ENCODE results near the gene MZT2B. TPM values are rescaled to one million over a fixed set of nuclear protein-coding genes. Genes with fewer than 3 reads are reported as not detected.
"Not testable (repeated sequence)": the region's sequence is repeated elsewhere in the genome, so short reads cannot be mapped to it uniquely, and the experiment has no call there.

Gene MZT2B
- total RNA-seq, 2 donors from 2014 or later, result 161 to 224 TPM

- H3K9me3 Mint-ChIP-seq; H3K4me3 Mint-ChIP-seq; H3K4me3 ChIP-seq (ENCODE audit: low read length); H3K9ac ChIP-seq (ENCODE audit: extremely low read depth, low read length, poor library complexity, severe bottlenecking); H3K27ac Mint-ChIP-seq; DNase-seq; H3K4me1 Mint-ChIP-seq; H3K27ac ChIP-seq (ENCODE audit: low read depth, low read length); H3K4me1 ChIP-seq (ENCODE audit: control insufficient read depth, insufficient read depth, low read length); H3K36me3 ChIP-seq (ENCODE audit: control insufficient read depth, insufficient read depth, low read length); H3K27me3 ChIP-seq (ENCODE audit: control insufficient read depth, insufficient read depth, low read length, poor library complexity, severe bottlenecking); H3K27me3 Mint-ChIP-seq (ENCODE audit: insufficient read depth); H3K9me3 ChIP-seq (ENCODE audit: control insufficient read depth, low read length): not testable (repeated sequence)
- 88 to 94% methylated on average over 6 to 13 of the region's 13 CpGs for WGBS, 2 experiments (ENCODE audit: insufficient coverage in 1 of 2, insufficient read length in 1 of 2)
- H3K36me3 Mint-ChIP-seq (ENCODE audit: low read depth), result peaks cover 27% of the 10 kb centered on the region
Observed at GRCh38 chr2:130157825-130158514, 24.1 kb upstream of the MZT2B start.

GRCh38 chr2:130158631-130159030 is 23.4 kb upstream of the MZT2B start:
- H3K9me3 Mint-ChIP-seq, result no peaks in the 10 kb centered on the region
- Histone ChIP-seq H3K36me3 (ENCODE audit: control insufficient read depth, insufficient read depth, low read length) (peaks cover 7% of the 10 kb centered on the region), H3K27ac (ENCODE audit: low read depth, low read length) (no peak overlapping the region), H3K9ac (ENCODE audit: extremely low read depth, low read length, poor library complexity, severe bottlenecking) (no peak overlapping the region), H3K9me3 (ENCODE audit: control insufficient read depth, low read length) (no peaks in the 10 kb centered on the region), H3K27me3 (ENCODE audit: control insufficient read depth, insufficient read depth, low read length, poor library complexity, severe bottlenecking) (no peaks in the 10 kb centered on the region), H3K4me3 (ENCODE audit: low read length) (no peak overlapping the region), H3K4me1 (ENCODE audit: control insufficient read depth, insufficient read depth, low read length) (no peaks in the 10 kb centered on the region)
- H3K27ac Mint-ChIP-seq, result no peak overlapping the region
- H3K27me3 Mint-ChIP-seq (ENCODE audit: insufficient read depth), result no peaks in the 10 kb centered on the region
- 95 to 100% methylated on average over 3 to 9 of the region's 9 CpGs for WGBS, 2 experiments (ENCODE audit: insufficient coverage in 1 of 2, insufficient read length in 1 of 2)
- no peak overlapping the region for H3K4me3 Mint-ChIP-seq
- peaks cover 2% of the 10 kb centered on the region for H3K4me1 Mint-ChIP-seq
- DNase-seq, result no peak
- peaks cover 25% of the 10 kb centered on the region for H3K36me3 Mint-ChIP-seq (ENCODE audit: low read depth)
- TF ChIP-seq CTCF (conservative IDR thresholded peaks at IDR 0.05), result no peak

GRCh38 chr2:130159376-130159775 is 22.7 kb upstream of the MZT2B start:
- not testable (repeated sequence) for H3K27ac ChIP-seq (ENCODE audit: low read depth, low read length); H3K27me3 ChIP-seq (ENCODE audit: control insufficient read depth, insufficient read depth, low read length, poor library complexity, severe bottlenecking); H3K27ac Mint-ChIP-seq; H3K4me1 Mint-ChIP-seq; H3K27me3 Mint-ChIP-seq (ENCODE audit: insufficient read depth); H3K9me3 Mint-ChIP-seq; H3K4me3 ChIP-seq (ENCODE audit: low read length); H3K4me1 ChIP-seq (ENCODE audit: control insufficient read depth, insufficient read depth, low read length); H3K36me3 ChIP-seq (ENCODE audit: control insufficient read depth, insufficient read depth, low read length); DNase-seq; H3K9ac ChIP-seq (ENCODE audit: extremely low read depth, low read length, poor library complexity, severe bottlenecking); H3K4me3 Mint-ChIP-seq; H3K9me3 ChIP-seq (ENCODE audit: control insufficient read depth, low read length)
- peaks cover 28% of the 10 kb centered on the region for H3K36me3 Mint-ChIP-seq (ENCODE audit: low read depth)
- WGBS, 2 experiments (ENCODE audit: insufficient coverage in 1 of 2, insufficient read length in 1 of 2), result 94% methylated on average over 3 of the region's 4 CpGs; no CpG with 5 or more reads in 1 of the 2 experiments

- no peak for TF ChIP-seq CTCF (conservative IDR thresholded peaks at IDR 0.05)
- Histone ChIP-seq H3K4me3 (ENCODE audit: low read length) (no peak overlapping the region), H3K4me1 (ENCODE audit: control insufficient read depth, insufficient read depth, low read length) (no peaks in the 10 kb centered on the region), H3K36me3 (ENCODE audit: control insufficient read depth, insufficient read depth, low read length) (peaks cover 12% of the 10 kb centered on the region), H3K27me3 (ENCODE audit: control insufficient read depth, insufficient read depth, low read length, poor library complexity, severe bottlenecking) (no peaks in the 10 kb centered on the region), H3K9me3 (ENCODE audit: control insufficient read depth, low read length) (no peaks in the 10 kb centered on the region), H3K27ac (ENCODE audit: low read depth, low read length) (no peak overlapping the region), H3K9ac (ENCODE audit: extremely low read depth, low read length, poor library complexity, severe bottlenecking) (no peak overlapping the region)
- no peaks in the 10 kb centered on the region for H3K9me3 Mint-ChIP-seq
- no peak overlapping the region for H3K4me3 Mint-ChIP-seq
- H3K27me3 Mint-ChIP-seq (ENCODE audit: insufficient read depth), result no peaks in the 10 kb centered on the region
- DNase-seq, result no peak
- H3K4me1 Mint-ChIP-seq, result peaks cover 2% of the 10 kb centered on the region
- WGBS, 2 experiments (ENCODE audit: insufficient coverage in 1 of 2, insufficient read length in 1 of 2), result 95 to 97% methylated on average over 5 to 6 of the region's 6 CpGs
- peak overlapping the region; percentile 55 for H3K27ac Mint-ChIP-seq
- peaks cover 28% of the 10 kb centered on the region for H3K36me3 Mint-ChIP-seq (ENCODE audit: low read depth)
Observed at GRCh38 chr2:130160131-130160530, 21.9 kb upstream of the MZT2B start.
